SU-DHL-6 (cell line): ENCODE data around the gene ITGB8.

Experiments
- EZH2phosphoT487 ChIP-seq: fragments of 200-600 bp; sonication (generic), shearing (Covaris generic); conservative IDR thresholded peaks from 2 replicates; pipeline ENCODE4 v1.6.1; 2018; ENCODE audit warnings: mild to moderate bottlenecking, antibody characterized with exemption, low read length, moderate library complexity, mixed read lengths
- TF ChIP-seq, protein P1 (sequence below): fragments of 200-600 bp; sonication (generic); IDR thresholded peaks from one replicate; pipeline ENCODE4 v1.5.1; 2017; ENCODE audit warnings: antibody characterized with exemption, mild to moderate bottlenecking, low read length, moderate library complexity; ENCODE audit not compliant: insufficient read depth, poor library complexity, severe bottlenecking

DNA sequence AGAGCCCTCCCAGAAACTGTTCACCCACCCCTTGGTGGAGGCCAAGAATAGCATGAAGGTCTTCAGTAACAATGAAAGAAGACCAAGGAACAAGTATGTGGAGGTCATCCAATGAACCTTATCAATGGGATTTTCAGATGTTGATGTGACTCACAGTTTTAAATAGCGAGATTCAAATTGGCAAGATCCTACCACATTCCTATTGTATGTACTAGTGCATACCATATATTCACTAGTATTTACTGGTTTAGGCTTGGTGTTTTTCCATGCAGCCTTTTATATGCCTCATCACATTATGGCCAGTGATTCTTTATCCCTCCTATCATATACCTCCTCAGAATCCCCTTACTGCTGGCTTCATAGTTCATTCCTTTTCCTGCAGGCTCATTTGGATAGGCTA is 54.4 kb downstream of the ITGB8 start:
- TF ChIP-seq, protein P1, sequence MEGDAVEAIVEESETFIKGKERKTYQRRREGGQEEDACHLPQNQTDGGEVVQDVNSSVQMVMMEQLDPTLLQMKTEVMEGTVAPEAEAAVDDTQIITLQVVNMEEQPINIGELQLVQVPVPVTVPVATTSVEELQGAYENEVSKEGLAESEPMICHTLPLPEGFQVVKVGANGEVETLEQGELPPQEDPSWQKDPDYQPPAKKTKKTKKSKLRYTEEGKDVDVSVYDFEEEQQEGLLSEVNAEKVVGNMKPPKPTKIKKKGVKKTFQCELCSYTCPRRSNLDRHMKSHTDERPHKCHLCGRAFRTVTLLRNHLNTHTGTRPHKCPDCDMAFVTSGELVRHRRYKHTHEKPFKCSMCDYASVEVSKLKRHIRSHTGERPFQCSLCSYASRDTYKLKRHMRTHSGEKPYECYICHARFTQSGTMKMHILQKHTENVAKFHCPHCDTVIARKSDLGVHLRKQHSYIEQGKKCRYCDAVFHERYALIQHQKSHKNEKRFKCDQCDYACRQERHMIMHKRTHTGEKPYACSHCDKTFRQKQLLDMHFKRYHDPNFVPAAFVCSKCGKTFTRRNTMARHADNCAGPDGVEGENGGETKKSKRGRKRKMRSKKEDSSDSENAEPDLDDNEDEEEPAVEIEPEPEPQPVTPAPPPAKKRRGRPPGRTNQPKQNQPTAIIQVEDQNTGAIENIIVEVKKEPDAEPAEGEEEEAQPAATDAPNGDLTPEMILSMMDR: no peak
- no peak for TF ChIP-seq EZH2phosphoT487
